Stimulated activated CD4-positive, alpha-beta T cell treated with anti-CD3 and anti-CD28 coated beads, Interleukin-12 subunit alpha, Interleukin-12 subunit beta, amount 100 ng/mL, for 24 hours (primary cell): Measurements from ENCODE around the gene HEPACAM2.

Source experiments
- DNase-seq, 2 experiments: peaks; one replicate each; pipeline ENCODE4 v3.0.0-alpha.2; 2020; ENCODE audit warnings: low read depth in 2 of 2

Gene HEPACAM2

GRCh38 chr7:93202594-93203250 is 23.5 kb downstream of the HEPACAM2 start:
- no peak for DNase-seq

DNA sequence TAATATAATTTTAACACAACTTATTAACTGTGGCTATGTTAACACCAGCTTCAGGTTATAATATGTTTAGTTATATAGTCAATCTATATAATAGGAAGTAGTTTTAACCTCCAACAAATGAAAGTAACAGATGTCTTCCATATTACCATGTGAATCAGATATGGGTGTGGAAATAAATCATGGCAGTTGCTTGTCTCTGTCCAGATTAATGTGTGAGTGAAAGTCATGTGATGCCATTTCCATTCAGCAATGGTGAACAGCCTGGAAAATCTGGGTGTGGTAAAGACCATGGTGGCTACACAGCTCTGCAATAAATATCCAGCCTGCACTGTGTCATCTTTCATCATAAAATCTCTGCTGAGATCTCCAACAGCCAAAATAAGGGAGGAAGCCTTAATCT is 27.8 kb downstream of the HEPACAM2 start:
- no peak for DNase-seq

DNA sequence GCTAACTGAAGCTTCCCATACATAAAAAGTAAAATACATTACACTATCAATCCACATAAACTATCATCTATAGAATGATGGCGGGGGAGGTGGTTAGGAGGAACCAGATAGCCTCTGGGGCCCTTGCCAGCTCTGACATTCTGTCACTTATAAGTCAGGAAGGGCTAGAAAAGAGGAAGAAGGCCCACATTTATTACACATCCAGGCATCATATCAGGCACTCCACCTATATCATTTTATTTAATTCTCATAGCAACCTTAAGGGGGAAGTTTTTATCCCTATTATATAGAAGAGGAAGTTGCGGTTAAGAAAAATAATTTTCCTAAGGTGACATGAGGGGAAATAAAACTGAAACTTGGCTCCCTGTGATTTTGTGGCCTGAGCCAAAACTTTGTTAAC is 29.9 kb downstream of the HEPACAM2 start:
- DNase-seq, result no peak

GRCh38 chr7:93194386-93194785 is 31.9 kb downstream of the HEPACAM2 start:
- no peak for DNase-seq

- DNase-seq, result no peak
Measured at GRCh38 chr7:93188870-93189634, 37.2 kb downstream of the HEPACAM2 start.

DNA sequence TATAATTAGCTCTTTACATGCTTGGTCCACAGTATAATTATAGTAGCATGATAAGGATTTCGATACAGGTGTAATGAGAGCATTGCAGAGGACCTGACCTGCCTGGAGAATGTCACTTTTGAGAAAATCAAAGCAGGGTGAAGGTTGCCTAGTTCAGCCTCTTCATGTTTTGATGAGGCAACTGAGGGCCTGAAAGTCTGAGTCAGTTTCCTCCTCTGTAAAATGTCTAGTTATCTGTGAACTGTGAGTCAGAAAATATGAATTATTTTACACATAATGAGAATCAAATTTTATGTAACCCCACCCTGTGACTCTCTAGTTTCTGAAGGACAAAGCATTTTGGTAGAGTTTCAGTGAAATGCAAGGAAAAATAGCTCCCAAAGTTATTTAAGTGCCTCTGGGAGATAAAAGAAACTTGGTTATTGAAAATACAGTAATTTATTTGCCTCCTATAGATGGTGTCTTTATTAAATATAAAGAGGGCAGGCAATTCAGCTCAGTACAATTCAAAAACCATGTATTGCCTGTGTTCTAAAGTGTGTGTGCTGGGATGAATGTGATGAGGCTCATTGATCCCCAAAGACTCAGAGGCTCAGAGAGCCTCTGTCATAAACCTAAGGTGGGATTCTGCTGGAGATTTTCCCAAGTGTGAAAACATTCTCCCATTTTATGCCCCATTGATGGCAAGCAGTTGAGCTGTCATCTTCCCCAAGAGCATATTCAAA is 40.8 kb downstream of the HEPACAM2 start:
- DNase-seq, result no peak

DNA sequence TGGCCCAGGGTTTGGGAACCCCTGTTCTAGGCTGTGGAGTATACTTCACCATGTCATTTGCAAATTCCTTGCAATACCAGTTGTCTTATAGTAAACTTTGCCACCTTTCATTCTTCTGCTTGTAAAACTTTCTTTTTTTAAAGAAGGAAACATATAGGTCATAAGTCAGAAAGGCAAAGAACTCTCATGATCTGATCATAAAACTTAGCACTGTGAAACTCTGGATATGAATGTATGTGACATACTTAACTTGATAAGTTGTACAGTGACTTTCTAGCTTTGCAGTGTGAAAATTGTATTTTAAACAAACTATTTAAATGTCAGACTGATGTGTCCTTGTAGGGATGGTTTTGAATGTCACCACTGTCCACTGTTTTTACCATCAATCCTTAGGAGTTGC is 47.1 kb downstream of the HEPACAM2 start:
- no peak for DNase-seq

DNA sequence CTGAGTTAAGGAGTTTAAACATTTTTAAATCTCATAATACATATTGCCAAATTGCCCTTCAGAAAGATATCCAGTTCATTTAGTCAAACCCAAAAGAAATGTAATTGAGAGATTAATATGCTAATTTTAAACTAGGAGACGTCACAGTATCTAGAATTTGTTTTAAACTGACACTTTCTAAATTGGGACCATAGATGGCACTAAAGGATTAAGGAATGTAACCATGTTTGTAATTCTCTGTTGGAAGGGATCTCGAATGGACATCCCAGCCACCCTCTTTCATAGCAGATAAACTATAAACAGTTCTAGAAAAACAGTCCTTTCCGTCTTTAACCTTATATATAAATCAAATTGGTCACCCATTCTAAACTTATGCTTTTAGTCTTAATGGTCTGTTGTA is 48.1 kb downstream of the HEPACAM2 start:
- no peak for DNase-seq

GRCh38 chr7:93176992-93177580 is 49.2 kb downstream of the HEPACAM2 start:
- DNase-seq, result no peak

DNA sequence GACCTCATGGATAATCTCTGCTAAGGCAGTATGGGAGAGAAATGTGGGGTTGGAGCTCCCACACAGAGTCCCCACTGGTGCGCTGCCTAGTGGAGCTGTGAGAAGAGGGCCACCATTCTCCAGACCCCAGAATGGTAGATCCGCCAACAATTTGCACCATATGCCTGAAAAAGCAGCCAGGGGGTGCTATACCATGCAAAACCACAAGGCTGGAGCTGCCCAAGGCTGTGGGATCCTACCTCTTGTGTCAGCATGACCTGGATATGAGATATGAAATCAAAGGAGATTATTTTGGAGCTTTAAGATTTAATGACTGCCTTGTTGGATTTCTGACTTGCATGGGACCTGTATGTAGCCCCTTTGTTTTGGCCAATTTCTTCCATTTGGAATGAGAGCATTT is 51.0 kb downstream of the HEPACAM2 start:
- no peak for DNase-seq

GRCh38 chr7:93172683-93173082 is 53.6 kb downstream of the HEPACAM2 start:
- DNase-seq, result no peak

GRCh38 chr7:93171606-93172226 is 54.6 kb downstream of the HEPACAM2 start:
- DNase-seq, result no peak

DNA sequence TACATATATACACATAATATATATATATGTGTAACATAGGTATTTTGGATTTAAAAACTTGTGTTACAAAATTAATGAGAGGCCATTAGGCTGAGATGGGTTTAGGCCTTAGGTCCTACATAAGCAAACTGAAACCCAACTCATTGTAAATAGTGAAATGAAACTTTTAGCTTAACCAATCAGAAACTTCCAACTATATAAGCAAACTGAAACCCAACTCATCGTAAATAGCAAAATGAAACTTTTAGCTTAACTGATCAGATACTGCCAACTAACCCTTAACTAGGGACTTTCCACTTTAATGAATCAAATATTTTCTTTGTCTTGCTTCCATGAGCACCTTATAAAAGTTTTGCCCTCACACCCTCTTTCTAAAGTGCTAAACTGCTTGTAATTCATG is 60.8 kb downstream of the HEPACAM2 start:
- no peak for DNase-seq

GRCh38 chr7:93164766-93165165 is 61.5 kb downstream of the HEPACAM2 start:
- DNase-seq, result no peak

- DNase-seq, result no peak
Measured at GRCh38 chr7:93161181-93161762, 65.0 kb downstream of the HEPACAM2 start.

DNA sequence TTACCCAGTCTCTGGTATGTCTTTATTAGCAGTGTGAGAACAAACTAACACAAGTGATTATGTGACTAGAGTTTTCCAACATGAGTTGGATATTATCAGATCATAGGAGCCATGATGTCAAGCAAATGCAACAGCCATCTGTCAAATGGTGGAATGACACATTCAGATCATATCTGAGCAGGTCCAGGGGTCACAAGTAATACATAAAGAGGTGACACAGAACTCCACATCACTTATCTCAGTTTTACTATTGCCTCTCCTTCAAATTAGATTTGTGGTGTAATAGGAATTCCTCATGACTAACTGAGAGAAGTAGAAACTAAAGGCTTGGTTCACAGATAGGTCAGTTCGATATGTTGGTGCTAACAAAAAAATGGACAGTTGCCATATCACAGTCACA is 65.9 kb downstream of the HEPACAM2 start:
- no peak for DNase-seq

DNA sequence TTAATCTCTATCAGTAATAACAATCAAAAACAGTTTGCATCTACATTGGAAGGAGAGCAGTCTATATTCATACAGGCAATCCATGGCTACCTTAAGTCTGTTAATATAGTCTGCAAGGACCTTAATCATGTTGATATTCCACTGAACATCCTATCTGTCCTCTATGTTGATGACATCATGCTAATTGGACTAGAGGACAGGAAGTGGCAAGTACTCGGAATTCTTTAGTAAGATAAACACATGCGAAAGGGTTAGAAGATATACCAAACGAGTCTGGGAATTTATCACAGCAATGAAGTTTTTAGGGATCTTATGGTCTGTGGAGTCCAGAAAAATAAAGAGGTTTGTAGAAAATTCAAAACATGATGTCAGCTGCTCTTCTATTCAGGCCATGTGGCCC is 66.8 kb downstream of the HEPACAM2 start:
- no peak for DNase-seq

DNA sequence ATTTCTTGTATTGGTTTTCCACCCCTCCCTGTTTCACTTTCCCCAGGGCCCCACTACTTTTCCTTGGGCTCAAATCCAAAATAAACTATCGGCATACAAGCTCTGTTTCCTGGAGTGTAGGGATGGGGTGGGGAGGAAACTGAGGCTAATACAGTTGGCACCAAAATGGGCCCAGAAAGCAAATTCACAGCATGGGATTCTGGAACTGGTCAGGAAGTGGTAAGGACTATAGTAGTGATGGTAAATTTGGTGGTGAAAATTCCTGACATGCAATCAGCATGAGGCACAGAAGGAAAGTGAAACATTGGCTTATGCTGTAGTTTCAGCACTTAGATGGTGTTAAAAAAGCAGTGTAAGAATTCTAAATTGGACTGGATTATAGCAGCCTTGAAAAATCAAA is 69.4 kb downstream of the HEPACAM2 start:
- no peak for DNase-seq

- no peak for DNase-seq
Measured at GRCh38 chr7:93150200-93150835, 76.0 kb downstream of the HEPACAM2 start.

DNA sequence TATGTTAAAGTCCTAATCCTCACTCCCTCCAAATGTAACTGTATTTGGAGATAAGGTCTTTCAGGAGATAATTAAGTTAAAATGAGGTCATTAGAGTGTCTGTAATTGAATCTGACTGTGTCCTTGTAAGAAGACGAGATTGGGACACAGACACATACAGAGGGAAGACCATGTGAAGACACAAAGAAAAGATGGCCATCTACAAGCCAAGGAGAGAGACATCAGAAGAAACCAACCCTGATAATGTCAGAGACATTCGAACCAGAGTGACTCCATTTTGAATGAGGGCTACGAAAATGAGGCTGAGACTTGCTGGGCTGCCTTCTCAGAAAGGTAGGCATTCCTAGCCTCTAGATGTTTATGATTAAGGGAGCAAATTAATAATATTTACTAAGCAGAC is 77.5 kb downstream of the HEPACAM2 start:
- no peak for DNase-seq

DNA sequence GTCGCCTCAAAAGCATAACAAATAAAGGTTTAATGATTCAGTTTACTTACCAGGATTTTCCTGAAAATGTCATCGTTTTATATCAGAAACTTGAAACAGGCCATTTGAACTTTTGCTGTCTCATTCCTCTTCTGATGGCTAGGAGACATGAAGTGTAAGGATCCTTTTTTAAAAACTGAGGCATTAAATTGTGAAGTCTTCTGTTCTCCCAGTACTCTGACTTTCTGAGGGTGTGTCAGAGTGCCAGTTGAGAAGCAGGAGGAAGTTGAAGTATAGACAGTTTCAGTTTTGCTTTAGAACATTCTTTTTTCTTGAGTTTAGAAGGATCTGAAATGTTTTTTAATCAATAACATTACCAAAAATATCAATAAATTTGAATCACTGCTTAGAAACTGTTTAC is 78.1 kb downstream of the HEPACAM2 start, which contains the start of gene SAMD9L:
TSS of gene SAMD9L (minus strand) at position 242 of the 400 bp plus-strand sequence. CDS start 12,414 bp downstream, outside the sequence.
- DNase-seq, result no peak
